HEK293 (cell line): ENCODE measurements around the gene WWOX.

Experiments
- CTCF ChIP-seq: fragments of 450-650 bp; formaldehyde crosslinking; IDR thresholded peaks from 2 replicates; pipeline ENCODE4 v1.5.1; 2016; ENCODE audit warnings: missing biosample characterization, missing genetic modification characterization
- YY1 ChIP-seq: fragments of 450-650 bp; formaldehyde crosslinking; IDR thresholded peaks from 2 replicates; pipeline ENCODE4 v1.5.1; 2018; ENCODE audit warnings: missing biosample characterization, missing genetic modification characterization
- ZBTB1 ChIP-seq: fragments of 450-650 bp; formaldehyde crosslinking; IDR thresholded peaks from 2 replicates; pipeline ENCODE4 v1.5.1; 2016; ENCODE audit warnings: missing biosample characterization, missing genetic modification characterization
- ZNF274 ChIP-seq, 2 experiments: fragments of 200-500 bp in 1 of 2; fragments of 450-650 bp in 1 of 2; sonication (Bioruptor generic) in 1 of 2; formaldehyde crosslinking in 1 of 2; IDR thresholded peaks; 2 replicates each; pipeline versions ENCODE4 v1.5.1 to v1.6.1; 2014 to 2016; ENCODE audit warnings: borderline replicate concordance in 1 of 2, inconsistent platforms in 1 of 2, low read length in 1 of 2, missing biosample characterization in 1 of 2, missing genetic modification characterization in 1 of 2
- ZNF311 ChIP-seq: fragments of 450-650 bp; formaldehyde crosslinking; IDR thresholded peaks from 2 replicates; pipeline ENCODE4 v1.5.1; 2017; ENCODE audit warnings: missing biosample characterization, missing genetic modification characterization, borderline replicate concordance

GRCh38 chr16:78647019-78647418 lies 547.6 kb downstream of the WWOX start:
- TF ChIP-seq CTCF (tag by site-specific recombination) (no peak), ZNF311 (tag by site-specific recombination) (no peak), ZNF274 (IDR thresholded peaks at IDR 0.05; ENCODE audit: low read length) (no peak), ZNF274 (tag by site-specific recombination; IDR thresholded peaks at IDR 0.05; ENCODE audit: borderline replicate concordance) (no peak), YY1 (tag by site-specific recombination) (no peak), ZBTB1 (no peak)
